Activated CD4-positive, CD25-positive, alpha-beta regulatory T cell treated with anti-CD3 and anti-CD28 coated beads, Interleukin-2, amount 50 U/mL, for 16 hours (primary cell): Measurements from ENCODE around the gene HDGFL2.
"Not testable (repeated sequence)": the region's sequence is repeated elsewhere in the genome, so short reads cannot be mapped to it uniquely, and the experiment has no call there.

Experiments used
- DNase-seq: peaks from one replicate; pipeline ENCODE4 v3.0.0-alpha.2; 2020; ENCODE audit warnings: low read depth, low spot score

The HDGFL2 gene

DNA sequence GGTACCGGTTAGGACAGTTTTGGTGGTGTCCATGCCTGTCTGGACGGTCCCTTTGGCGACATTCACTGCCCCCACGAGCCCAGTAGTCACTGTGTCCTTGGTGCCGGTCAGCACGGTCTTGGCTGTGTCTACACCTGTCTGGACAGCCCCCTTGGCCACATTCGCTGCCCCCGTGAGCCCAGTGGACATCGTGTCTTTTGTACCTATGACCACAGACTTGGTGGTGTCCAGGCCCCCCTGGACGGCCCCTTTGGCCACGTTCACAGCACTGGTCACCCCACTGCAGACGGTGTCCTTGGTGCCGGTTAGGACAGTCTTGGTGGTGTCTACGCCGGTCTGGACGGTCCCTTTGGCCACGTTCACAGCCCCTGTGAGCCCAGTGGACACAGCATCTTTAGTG lies 40.0 kb downstream of the HDGFL2 start:
- DNase-seq = no peak

DNA sequence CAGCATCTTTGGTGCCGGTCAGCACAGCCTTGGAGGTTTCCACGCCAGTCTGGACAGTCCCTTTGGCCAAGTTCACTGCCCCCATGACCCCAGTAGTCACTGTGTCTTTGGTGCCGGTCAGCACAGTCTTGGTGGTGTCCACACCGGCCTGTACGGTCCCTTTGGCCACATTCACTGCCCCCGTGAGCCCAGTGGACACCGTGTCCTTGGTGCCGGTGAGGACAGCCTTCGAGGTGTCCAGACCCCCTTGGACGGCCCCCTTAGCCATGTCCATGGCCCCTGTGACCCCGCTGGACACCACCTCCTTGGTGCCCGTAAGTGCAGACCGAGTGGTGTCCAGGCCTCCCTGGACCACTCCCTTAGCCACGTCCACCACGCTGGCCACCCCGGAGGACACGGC lies 41.2 kb downstream of the HDGFL2 start:
- DNase-seq = no peak

- no peak for DNase-seq
Observed at GRCh38 chr19:4515732-4516131, 43.6 kb downstream of the HDGFL2 start.

DNA sequence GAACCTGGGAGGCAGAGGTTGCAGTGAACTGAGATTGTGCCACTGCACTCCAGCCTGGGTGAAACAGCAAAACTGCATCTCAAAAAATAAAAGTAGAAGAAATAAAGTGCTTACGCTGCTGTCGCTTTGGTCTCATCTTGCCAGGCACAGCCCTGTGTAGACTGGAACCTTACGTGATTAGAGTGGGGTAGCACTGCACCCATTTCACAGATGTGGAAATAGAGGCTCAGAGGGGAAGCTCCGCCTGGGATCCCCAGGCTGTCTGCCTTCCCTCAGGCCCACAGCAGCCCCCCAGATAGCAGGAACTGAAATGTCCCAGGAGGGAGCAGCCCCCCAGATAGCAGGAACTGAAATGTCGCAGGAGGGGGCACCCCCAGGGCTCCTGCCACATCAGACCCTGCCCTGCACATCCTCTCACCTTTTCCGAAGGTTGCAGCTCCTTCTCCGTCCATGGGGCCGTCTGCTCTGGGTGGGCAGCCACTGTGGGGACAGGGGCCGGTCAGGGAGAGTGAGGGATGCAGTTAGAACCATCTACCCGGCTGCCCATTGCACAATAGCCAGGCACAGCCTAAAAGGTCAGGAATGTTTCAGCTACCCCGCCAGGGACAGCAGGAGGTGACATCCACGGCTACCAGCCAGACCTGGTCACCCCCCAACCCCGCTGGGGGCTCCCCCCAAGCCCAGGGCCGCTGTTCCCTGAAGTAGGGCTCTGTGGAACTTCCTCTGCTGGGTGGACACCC lies 44.3 kb downstream of the HDGFL2 start:
- no peak for DNase-seq

DNA sequence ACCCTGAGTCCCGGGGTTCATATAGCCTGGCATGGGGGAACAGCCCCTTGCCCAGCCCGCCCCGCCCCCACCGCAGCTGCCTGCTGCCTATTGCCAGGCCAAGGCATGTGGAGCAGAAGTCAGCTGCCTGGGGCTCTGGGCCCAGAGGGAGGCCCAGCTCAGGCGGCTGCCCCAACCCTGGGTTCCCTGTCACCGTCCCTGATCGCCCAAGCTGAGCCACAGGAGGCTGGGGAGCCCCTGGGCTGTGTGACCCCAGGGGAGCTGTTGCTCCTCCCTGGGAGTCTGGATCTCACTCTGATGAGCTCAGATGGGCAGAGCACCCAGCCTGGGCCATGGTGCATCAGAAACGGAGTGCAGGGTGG lies 44.8 kb downstream of the HDGFL2 start:
- DNase-seq = no peak

- no peak for DNase-seq
Observed at GRCh38 chr19:4517451-4518057, 45.5 kb downstream of the HDGFL2 start.

- DNase-seq = no peak
Observed at GRCh38 chr19:4518345-4519171, 46.5 kb downstream of the HDGFL2 start, which contains the start of gene PLIN4. Gene PLIN4, minus strand, starts transcription at chr19:4518486. Its CDS starts 214 bp downstream, at chr19:4518272.

- no peak for DNase-seq
Observed at GRCh38 chr19:4519172-4519496, 47.0 kb downstream of the HDGFL2 start.

DNA sequence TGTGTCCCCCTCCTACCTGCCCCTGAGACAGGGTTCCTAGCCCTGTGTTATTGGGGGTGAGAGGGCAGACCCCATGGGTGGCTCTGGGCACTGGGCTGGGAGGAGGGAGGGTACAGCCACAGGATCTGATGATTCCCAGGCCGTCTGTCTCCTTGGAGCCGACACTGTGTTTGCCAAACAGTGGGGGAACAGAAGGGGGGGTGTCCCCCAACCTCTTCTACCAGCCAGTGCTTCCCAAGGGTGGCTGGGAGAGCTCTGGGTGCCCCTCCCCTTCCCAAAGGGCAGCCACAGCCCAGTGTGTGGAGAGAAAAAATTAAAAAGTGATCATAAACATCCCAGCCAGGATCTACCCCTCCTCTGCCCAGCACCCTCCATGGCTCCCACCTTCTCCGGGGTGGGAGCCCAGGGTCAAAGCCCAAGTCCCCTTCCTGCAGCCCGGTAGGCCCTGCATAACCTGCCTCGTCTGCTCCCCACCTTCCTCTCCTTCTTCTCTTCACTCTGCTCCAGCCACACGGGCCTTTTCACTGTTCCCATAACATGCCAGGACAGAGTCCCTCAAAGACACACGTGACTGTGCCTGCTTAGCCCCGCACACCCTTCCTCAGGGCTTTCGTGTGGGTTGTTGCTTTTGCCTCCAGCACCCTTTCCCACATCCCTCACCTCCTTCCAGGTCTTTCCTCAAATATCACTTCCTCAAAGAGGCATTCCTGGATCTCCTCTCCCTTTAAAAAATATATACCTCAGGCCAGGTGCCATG lies 47.6 kb downstream of the HDGFL2 start:
- no peak for DNase-seq

GRCh38 chr19:4521170-4521887 lies 49.2 kb downstream of the HDGFL2 start:
- no peak for DNase-seq

DNA sequence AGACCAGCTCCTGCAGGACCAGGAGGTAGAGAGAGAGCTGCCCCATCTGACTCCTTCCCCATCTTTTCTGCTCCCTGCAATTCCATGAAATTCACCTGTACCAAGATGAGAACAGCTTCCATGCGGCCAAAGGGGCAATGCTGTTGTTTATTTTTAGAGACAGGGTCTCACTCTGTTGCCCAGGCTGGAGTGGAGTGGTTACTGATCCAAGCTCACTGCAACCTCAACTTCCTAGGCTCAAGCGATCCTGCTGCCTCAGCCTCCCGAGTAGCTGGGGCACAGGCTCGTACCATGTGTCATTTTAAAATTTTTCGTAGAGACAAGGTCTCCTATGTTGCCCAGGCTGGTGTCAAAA lies 49.8 kb downstream of the HDGFL2 start:
- DNase-seq = no peak

DNA sequence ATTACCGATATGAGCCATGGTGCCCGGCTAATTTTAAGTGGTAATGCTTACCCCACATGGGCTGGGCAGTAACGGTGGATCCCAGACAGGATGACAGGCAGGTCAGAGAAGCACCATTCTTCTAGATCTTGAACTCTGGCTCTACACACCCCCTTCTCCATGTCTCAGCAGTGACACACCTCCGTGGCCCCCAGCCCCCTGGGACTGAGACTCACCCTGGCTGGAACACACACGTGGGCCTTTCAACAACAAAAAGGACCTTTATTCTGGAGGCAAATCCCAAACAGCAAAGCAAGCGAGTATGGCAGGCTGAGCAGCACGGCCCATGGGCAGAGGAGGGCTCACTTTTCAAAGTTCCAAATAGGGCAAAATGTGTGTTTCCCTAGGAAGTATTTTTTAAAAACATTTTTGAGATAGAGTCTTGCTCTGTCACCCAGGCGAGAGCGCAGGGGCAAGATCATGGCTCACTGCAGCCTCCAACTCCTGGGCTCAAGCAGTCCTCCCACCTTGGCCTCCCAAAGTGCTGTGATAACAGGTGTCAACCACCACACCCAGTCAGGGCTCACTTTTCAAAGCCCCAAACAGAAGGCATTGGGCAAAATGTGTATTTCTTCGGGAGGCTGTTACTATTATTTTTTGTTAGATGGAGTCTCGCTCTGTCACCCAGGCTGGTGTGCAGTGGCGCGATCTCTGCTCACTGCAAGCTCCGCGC lies 50.4 kb downstream of the HDGFL2 start:
- no peak for DNase-seq

- DNase-seq = no peak
Observed at GRCh38 chr19:4523306-4524110, 51.4 kb downstream of the HDGFL2 start.

DNA sequence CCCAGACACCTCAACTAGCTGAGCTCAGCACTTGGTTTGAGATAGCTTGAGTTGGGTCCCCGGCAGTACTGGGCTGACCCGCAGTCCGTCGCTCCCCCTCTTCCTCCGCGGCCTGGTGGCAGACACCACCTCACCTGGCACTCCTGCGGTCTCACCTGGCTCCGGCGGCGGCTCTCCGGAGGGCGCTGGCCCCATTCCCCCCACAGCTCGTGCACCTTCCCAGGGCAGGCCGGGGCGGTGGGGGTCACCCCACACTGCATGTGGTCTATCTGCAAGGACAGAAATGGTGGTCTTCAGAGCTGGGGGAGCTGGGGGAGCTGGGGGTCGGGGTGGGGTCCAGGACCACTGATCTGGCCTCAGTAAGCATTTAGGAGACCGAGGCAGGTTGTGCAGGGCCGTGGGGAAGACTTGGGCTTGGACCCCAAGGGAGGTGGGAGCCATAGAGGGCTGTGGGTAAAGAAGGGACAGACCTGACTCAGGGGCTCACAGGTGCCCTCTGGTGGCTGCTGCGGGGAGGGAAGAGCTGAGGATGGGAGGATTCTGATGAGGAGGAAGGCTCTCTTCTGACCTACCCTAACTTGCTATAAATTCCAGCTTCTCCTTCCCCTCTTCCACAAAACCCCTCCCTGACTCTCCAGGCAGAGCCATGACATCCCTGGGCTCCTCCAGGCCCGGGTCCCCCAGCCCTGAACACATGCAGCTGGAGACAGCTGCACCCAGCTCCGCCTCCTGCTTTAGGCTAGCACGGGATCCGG lies 52.9 kb downstream of the HDGFL2 start:
- DNase-seq = peak; percentile 44

DNA sequence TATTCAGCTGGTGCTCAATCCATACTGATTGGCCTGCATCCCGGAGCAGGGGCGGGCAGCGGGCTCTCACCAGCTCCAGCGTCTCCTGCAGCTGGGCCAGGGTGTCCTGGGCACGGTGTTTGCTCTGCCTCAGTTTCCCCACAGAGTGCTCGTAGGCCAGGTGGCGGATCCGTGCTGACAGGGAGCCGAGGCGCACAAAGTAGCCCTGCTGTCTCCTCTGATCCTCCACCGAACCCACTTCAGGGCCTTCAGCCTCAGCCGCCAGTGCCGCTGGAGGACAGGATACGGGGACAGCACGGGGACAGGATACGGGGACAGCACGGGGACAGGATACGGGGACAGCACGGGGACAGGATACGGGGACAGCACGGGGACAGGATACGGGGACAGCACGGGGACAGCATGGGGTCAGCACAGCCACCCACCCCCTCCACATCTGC lies 53.5 kb downstream of the HDGFL2 start:
- DNase-seq = no peak

DNA sequence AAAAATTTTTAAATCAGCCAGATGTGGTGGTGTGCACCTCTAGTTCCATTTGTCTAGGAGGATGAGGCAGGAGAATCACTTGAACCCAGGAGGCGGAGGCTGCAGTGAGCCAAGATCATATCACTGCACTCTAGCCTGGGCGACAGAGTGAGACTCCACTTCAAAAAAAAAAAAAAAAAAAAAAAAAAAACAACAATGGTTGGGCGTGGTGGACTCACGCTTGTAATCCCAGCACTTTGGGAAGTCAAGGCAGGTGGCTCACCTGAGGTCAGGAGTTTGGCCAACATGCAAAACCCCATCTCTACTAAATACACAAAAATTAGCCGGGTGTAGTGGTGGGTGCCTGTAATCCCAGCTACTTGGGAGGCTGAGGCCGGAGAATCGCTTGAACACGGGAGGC lies 55.3 kb downstream of the HDGFL2 start:
- DNase-seq = not testable (repeated sequence)

- DNase-seq = no peak
Observed at GRCh38 chr19:4528843-4529242, 56.7 kb downstream of the HDGFL2 start.

DNA sequence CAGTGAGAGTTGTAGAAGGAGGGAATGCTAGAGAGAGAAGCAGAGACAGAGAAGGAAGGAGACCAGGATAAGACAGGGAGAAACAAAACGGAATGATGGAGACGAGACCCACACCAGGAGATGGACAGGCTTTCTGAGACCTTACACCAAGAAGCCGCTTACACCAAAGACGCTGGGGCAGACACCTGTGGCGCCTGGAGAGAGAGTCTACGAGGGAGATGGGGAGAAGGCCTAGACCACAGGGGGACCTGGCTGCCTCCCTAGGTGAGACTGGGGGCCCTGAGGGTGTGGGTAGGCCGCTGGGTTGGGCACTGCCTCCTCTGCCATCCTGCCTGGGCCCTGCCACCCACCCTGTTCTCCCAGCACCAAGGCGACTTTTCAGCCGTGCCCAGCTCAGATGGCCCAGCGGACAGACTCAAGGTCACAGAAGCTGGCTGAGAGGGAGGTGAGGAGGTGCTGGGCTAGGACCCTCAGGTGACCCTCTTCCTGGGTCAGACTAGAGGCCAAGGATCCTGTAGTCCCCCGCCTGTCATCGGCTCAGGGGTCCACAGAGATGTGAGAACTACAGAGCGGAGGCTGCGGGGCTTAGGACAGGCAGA lies 57.9 kb downstream of the HDGFL2 start:
- no peak for DNase-seq
